ENCODE data around the gene KRTAP23-1. TPM values are rescaled to one million over a fixed set of nuclear protein-coding genes. Genes with fewer than 3 reads are reported as not detected.

Gene KRTAP23-1
- total and polyA plus RNA-seq, 10 of the 15 experiments (the other 5 are each of a cell fraction or from before 2014, with no cell fraction given): not detected

- ChIA-PET CTCF (interaction anchor here (0.8 to 1.0 kb wide), 2 partner anchors 10 to 21 kb away, joined by 3 to 4 read pairs; no protein-coding TSS in a partner anchor), RAD21 (ENCODE audit: unreplicated experiment) (no interaction called here), POLR2A (no interaction called here), SMC1A (ENCODE audit: uncharacterized antibody, unreplicated experiment) (no interaction called here)
- TF ChIP-seq KDM1A (IDR thresholded peaks at IDR 0.05; ENCODE audit: borderline replicate concordance) (no peak), PKNOX1 (IDR thresholded peaks at IDR 0.05) (no peak), PAX8 (IDR thresholded peaks at IDR 0.05) (no peak), KLF5 (IDR thresholded peaks at IDR 0.05; ENCODE audit: partially characterized antibody) (no peak), BRCA1 (IDR thresholded peaks at IDR 0.05; ENCODE audit: low read depth, low read length) (no peak), E2F8 (IDR thresholded peaks at IDR 0.05; ENCODE audit: low read depth, partially characterized antibody) (no peak), ZZZ3 (IDR thresholded peaks at IDR 0.05; ENCODE audit: control insufficient read depth, insufficient read length, low read depth) (no peak), SMAD5 (IDR thresholded peaks at IDR 0.05; ENCODE audit: low read depth) (no peak), IRF3 (IDR thresholded peaks at IDR 0.05) (no peak), IRF5 (IDR thresholded peaks at IDR 0.05; ENCODE audit: borderline replicate concordance) (no peak), NFYB (IDR thresholded peaks at IDR 0.05; ENCODE audit: insufficient read depth, low read depth, low read length) (no peak), CTCF (IDR thresholded peaks at IDR 0.05 in 2 of 3, conservative IDR thresholded peaks at IDR 0.05 in 1 of 3; ENCODE audit: control insufficient read depth in 2 of 3, extremely low read depth in 1 of 3, insufficient read depth in 1 of 3, low read depth in 3 of 3, low read length in 3 of 3) (no peak), SMC3 (IDR thresholded peaks at IDR 0.05; ENCODE audit: borderline replicate concordance, low read length) (no peak), TCF12 (IDR thresholded peaks at IDR 0.05; ENCODE audit: low read depth, low read length) (no peak), RUNX3 (IDR thresholded peaks at IDR 0.05; ENCODE audit: low read length) (no peak)
- BruUV-seq (replicated peaks): no TSS peak
- Histone ChIP-seq H3K9me3 (replicated peaks; ENCODE audit: control insufficient read depth, insufficient read depth, low read length) (no peaks in the 10 kb centered on the region), H2AFZ (ENCODE audit: control insufficient read depth, low read depth, low read length) (no peak overlapping the region), H3K79me2 (ENCODE audit: control insufficient read depth, insufficient read depth, low read length) (no peaks in the 10 kb centered on the region), H3K27ac (ENCODE audit: control insufficient read depth, insufficient read depth) (no peak overlapping the region), H3K27me3 (replicated peaks in 1 of 2; ENCODE audit: control insufficient read depth in 2 of 2, insufficient read depth in 2 of 2, low read length in 1 of 2) (no peaks in the 10 kb centered on the region), H3K4me1 (ENCODE audit: control insufficient read depth, insufficient read depth, low read length) (no peaks in the 10 kb centered on the region), H3K4me2 (ENCODE audit: control insufficient read depth, insufficient read depth) (no peak overlapping the region), H3K36me3 (ENCODE audit: control insufficient read depth in 2 of 2, insufficient read depth in 2 of 2, low read length in 1 of 2) (no peaks in the 10 kb centered on the region), H3K9ac (ENCODE audit: control insufficient read depth, insufficient read depth, low read length) (no peak overlapping the region), H4K20me1 (ENCODE audit: control insufficient read depth, insufficient read depth) (no peaks in the 10 kb centered on the region), H3K4me3 (no peak overlapping the region)
- DNase-seq (ENCODE audit: low read depth, low spot score) (no peak), FAIRE-seq (no peak), ATAC-seq (no peak)
- WGBS (ENCODE audit: insufficient coverage, insufficient replicate concordance, low lambda C conversion rate, missing lambda C conversion rate): 58% methylated on average over 2 of the region's 2 CpGs
- in situ Hi-C loops (cut with MboI) (no loop called here), intact Hi-C loops (cut with micrococcal nuclease; ENCODE audit: unreplicated experiment) (no loop called here)
Measured at GRCh38 chr21:30306884-30307283, 41.5 kb downstream of the KRTAP23-1 start.
